ENCODE measurements around the gene TRAF3. TPM values are rescaled to one million over a fixed set of nuclear protein-coding genes. Genes with fewer than 3 reads are reported as not detected.

TRAF3 gene
- total RNA-seq, 2 experiments from 2014 or later, result 66.4 to 83.7 TPM

GRCh38 chr14:102825307-102826095, 48.3 kb downstream of the TRAF3 start:
- peaks cover 91% of the 10 kb centered on the region for H3K4me1 Mint-ChIP-seq
- intact Hi-C loops (cut with DNase I, micrococcal nuclease), result no loop called here
- no peaks in the 10 kb centered on the region for H3K9me3 Mint-ChIP-seq (ENCODE audit: low read depth)

GRCh38 chr14:102826161-102826560, 48.9 kb downstream of the TRAF3 start:
- Mint-ChIP-seq H3K36me3 (ENCODE audit: low read depth) (peaks cover 48% of the 10 kb centered on the region), H3K27ac (peak overlapping the region; percentile 75), H3K4me1 (peaks cover 91% of the 10 kb centered on the region), H3K27me3 (no peaks in the 10 kb centered on the region), H3K9me3 (ENCODE audit: low read depth) (no peaks in the 10 kb centered on the region), H3K4me3 (no peak overlapping the region)
- ChIA-PET POLR2A (no interaction called here), CTCF (no interaction called here)
- no peak for ATAC-seq
- intact Hi-C loops (cut with DNase I, micrococcal nuclease), result no loop called here
- DNase-seq, result no peak

More at GRCh38 chr14:102825307-102826095, 48.3 kb downstream of the TRAF3 start:
- Mint-ChIP-seq H3K36me3 (ENCODE audit: low read depth) (peaks cover 47% of the 10 kb centered on the region), H3K27me3 (no peaks in the 10 kb centered on the region), H3K27ac (peak overlapping the region; percentile 75), H3K4me3 (no peak overlapping the region)
- POLR2A ChIA-PET, result interaction anchor here (1.1 kb wide), 1 partner anchor 38 kb away, joined by 5 read pairs; no protein-coding TSS in a partner anchor
- no peak for ATAC-seq
- DNase-seq, result no peak
- CTCF ChIA-PET, result no interaction called here

- Mint-ChIP-seq H3K27ac (peak overlapping the region; percentile 43), H3K36me3 (ENCODE audit: low read depth) (peaks cover 54% of the 10 kb centered on the region), H3K4me3 (no peak overlapping the region)
Observed at GRCh38 chr14:102826751-102827675, 49.8 kb downstream of the TRAF3 start.

GRCh38 chr14:102827716-102828115, 50.5 kb downstream of the TRAF3 start:
- peaks cover 86% of the 10 kb centered on the region for H3K4me1 Mint-ChIP-seq
- ChIA-PET CTCF (no interaction called here), POLR2A (no interaction called here)
- H3K27me3 Mint-ChIP-seq, result no peaks in the 10 kb centered on the region
- H3K9me3 Mint-ChIP-seq (ENCODE audit: low read depth), result no peaks in the 10 kb centered on the region
- no peak for ATAC-seq
- DNase-seq, result no peak
- peaks cover 54% of the 10 kb centered on the region for H3K36me3 Mint-ChIP-seq (ENCODE audit: low read depth)
- intact Hi-C loops (cut with DNase I, micrococcal nuclease), result no loop called here
- peak overlapping the region; percentile 42 for H3K27ac Mint-ChIP-seq
- H3K4me3 Mint-ChIP-seq, result peak overlapping the region; percentile 44

More at GRCh38 chr14:102826751-102827675, 49.8 kb downstream of the TRAF3 start:
- DNase-seq (no peak), ATAC-seq (no peak)
- intact Hi-C loops (cut with DNase I, micrococcal nuclease), result no loop called here
- Mint-ChIP-seq H3K9me3 (ENCODE audit: low read depth) (no peaks in the 10 kb centered on the region), H3K27me3 (no peaks in the 10 kb centered on the region), H3K4me1 (peaks cover 91% of the 10 kb centered on the region)
- ChIA-PET POLR2A (no interaction called here), CTCF (no interaction called here)

GRCh38 chr14:102828151-102828550, 50.9 kb downstream of the TRAF3 start:
- peak overlapping the region; percentile 3 for H3K27ac Mint-ChIP-seq
- no peaks in the 10 kb centered on the region for H3K27me3 Mint-ChIP-seq
- H3K36me3 Mint-ChIP-seq (ENCODE audit: low read depth), result peaks cover 54% of the 10 kb centered on the region
- no peak for ATAC-seq
- H3K4me1 Mint-ChIP-seq, result peaks cover 84% of the 10 kb centered on the region
- POLR2A ChIA-PET, result no interaction called here
- H3K9me3 Mint-ChIP-seq (ENCODE audit: low read depth), result no peaks in the 10 kb centered on the region
- CTCF ChIA-PET, result no interaction called here
- DNase-seq, result no peak
- peak overlapping the region; percentile 44 for H3K4me3 Mint-ChIP-seq
- intact Hi-C loops (cut with DNase I, micrococcal nuclease), result no loop called here

- Mint-ChIP-seq H3K27ac (peak overlapping the region; percentile 64), H3K27me3 (no peaks in the 10 kb centered on the region), H3K4me3 (no peak overlapping the region), H3K9me3 (ENCODE audit: low read depth) (no peaks in the 10 kb centered on the region), H3K36me3 (ENCODE audit: low read depth) (peaks cover 57% of the 10 kb centered on the region), H3K4me1 (peaks cover 76% of the 10 kb centered on the region)
- ATAC-seq (no peak), DNase-seq (no peak)
- intact Hi-C loops (cut with DNase I, micrococcal nuclease), result no loop called here
- CTCF ChIA-PET, result interaction anchor here (0.6 kb wide), 1 partner anchor 391 kb away, joined by 3 read pairs; no protein-coding TSS in a partner anchor
- POLR2A ChIA-PET, result no interaction called here
Observed at GRCh38 chr14:102829016-102829548, 51.8 kb downstream of the TRAF3 start.

- Mint-ChIP-seq H3K4me3 (no peak overlapping the region), H3K36me3 (ENCODE audit: low read depth) (peaks cover 57% of the 10 kb centered on the region), H3K4me1 (peaks cover 69% of the 10 kb centered on the region), H3K27ac (peak overlapping the region; percentile 78), H3K27me3 (no peaks in the 10 kb centered on the region), H3K9me3 (ENCODE audit: low read depth) (no peaks in the 10 kb centered on the region)
- ATAC-seq (no peak), DNase-seq (no peak)
- intact Hi-C loops (cut with DNase I, micrococcal nuclease), result no loop called here
- ChIA-PET POLR2A (no interaction called here), CTCF (interaction anchor here (0.6 to 1.4 kb wide), 3 partner anchors 41 to 354 kb away, joined by 3 read pairs; no protein-coding TSS in a partner anchor)
Observed at GRCh38 chr14:102830474-102831045, 53.3 kb downstream of the TRAF3 start.

- ATAC-seq, result peak; percentile 47
- Mint-ChIP-seq H3K36me3 (ENCODE audit: low read depth) (peaks cover 53% of the 10 kb centered on the region), H3K27me3 (no peaks in the 10 kb centered on the region), H3K27ac (peak overlapping the region; percentile 48), H3K9me3 (ENCODE audit: low read depth) (no peaks in the 10 kb centered on the region), H3K4me1 (peaks cover 62% of the 10 kb centered on the region), H3K4me3 (no peak overlapping the region)
- DNase-seq, result peak; percentile 35
- intact Hi-C loops (cut with DNase I, micrococcal nuclease), result no loop called here
- POLR2A ChIA-PET, result no interaction called here
- CTCF ChIA-PET, result interaction anchor here (0.6 to 1.4 kb wide), 2 partner anchors 41 to 353 kb away, joined by 3 read pairs; no protein-coding TSS in a partner anchor
Observed at GRCh38 chr14:102831163-102831804, 54.0 kb downstream of the TRAF3 start.

GRCh38 chr14:102833341-102833740, 56.1 kb downstream of the TRAF3 start:
- ChIA-PET POLR2A (no interaction called here), CTCF (no interaction called here)
- H3K9me3 Mint-ChIP-seq (ENCODE audit: low read depth), result no peaks in the 10 kb centered on the region
- no peaks in the 10 kb centered on the region for H3K27me3 Mint-ChIP-seq
- peaks cover 61% of the 10 kb centered on the region for H3K36me3 Mint-ChIP-seq (ENCODE audit: low read depth)
- no peak overlapping the region for H3K4me3 Mint-ChIP-seq
- DNase-seq, result no peak
- H3K27ac Mint-ChIP-seq, result no peak overlapping the region
- ATAC-seq, result no peak
- intact Hi-C loops (cut with DNase I, micrococcal nuclease), result no loop called here
- peaks cover 43% of the 10 kb centered on the region for H3K4me1 Mint-ChIP-seq

- DNase-seq (no peak), ATAC-seq (no peak)
- Mint-ChIP-seq H3K4me1 (peaks cover 36% of the 10 kb centered on the region), H3K27ac (no peak overlapping the region), H3K27me3 (no peaks in the 10 kb centered on the region), H3K36me3 (ENCODE audit: low read depth) (peaks cover 61% of the 10 kb centered on the region), H3K4me3 (no peak overlapping the region), H3K9me3 (ENCODE audit: low read depth) (no peaks in the 10 kb centered on the region)
- intact Hi-C loops (cut with DNase I, micrococcal nuclease), result no loop called here
- POLR2A ChIA-PET, result no interaction called here
- CTCF ChIA-PET, result no interaction called here
Observed at GRCh38 chr14:102833991-102834390, 56.7 kb downstream of the TRAF3 start.

- DNase-seq (no peak), ATAC-seq (no peak)
- Mint-ChIP-seq H3K9me3 (ENCODE audit: low read depth) (no peaks in the 10 kb centered on the region), H3K4me3 (no peak overlapping the region), H3K36me3 (ENCODE audit: low read depth) (peaks cover 55% of the 10 kb centered on the region), H3K27ac (no peak overlapping the region), H3K27me3 (no peaks in the 10 kb centered on the region), H3K4me1 (peaks cover 18% of the 10 kb centered on the region)
- ChIA-PET CTCF (no interaction called here), POLR2A (no interaction called here)
- intact Hi-C loops (cut with DNase I, micrococcal nuclease), result no loop called here
Observed at GRCh38 chr14:102835959-102836358, 58.7 kb downstream of the TRAF3 start.
